ENCODE results near the gene MACF1.

DNA sequence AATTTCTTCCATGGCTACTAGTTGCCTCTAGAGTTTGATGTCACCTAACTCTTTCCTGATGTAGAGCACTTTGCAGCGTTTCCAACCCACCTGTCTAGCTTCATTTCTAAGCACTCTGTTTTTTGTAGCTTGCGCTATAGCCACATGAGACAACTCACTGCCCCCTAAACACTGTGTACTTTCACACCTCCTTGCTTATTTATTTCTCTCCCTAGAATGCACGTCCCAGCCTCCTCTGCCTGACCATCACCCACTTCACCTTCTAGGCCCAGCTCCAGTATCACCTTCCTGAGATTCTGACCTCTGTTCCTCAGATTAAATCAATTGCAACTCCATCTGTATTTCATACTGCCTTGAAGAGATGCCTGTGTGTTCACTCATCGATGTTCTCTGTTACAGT is 32.5 kb downstream of the MACF1 start:
- TF ChIP-seq, protein P1, sequence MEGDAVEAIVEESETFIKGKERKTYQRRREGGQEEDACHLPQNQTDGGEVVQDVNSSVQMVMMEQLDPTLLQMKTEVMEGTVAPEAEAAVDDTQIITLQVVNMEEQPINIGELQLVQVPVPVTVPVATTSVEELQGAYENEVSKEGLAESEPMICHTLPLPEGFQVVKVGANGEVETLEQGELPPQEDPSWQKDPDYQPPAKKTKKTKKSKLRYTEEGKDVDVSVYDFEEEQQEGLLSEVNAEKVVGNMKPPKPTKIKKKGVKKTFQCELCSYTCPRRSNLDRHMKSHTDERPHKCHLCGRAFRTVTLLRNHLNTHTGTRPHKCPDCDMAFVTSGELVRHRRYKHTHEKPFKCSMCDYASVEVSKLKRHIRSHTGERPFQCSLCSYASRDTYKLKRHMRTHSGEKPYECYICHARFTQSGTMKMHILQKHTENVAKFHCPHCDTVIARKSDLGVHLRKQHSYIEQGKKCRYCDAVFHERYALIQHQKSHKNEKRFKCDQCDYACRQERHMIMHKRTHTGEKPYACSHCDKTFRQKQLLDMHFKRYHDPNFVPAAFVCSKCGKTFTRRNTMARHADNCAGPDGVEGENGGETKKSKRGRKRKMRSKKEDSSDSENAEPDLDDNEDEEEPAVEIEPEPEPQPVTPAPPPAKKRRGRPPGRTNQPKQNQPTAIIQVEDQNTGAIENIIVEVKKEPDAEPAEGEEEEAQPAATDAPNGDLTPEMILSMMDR (IDR thresholded peaks at IDR 0.05; ENCODE audit: insufficient read depth, low read depth, low read length): no peak
- no peak for TF ChIP-seq EZH2 (IDR thresholded peaks at IDR 0.05; ENCODE audit: insufficient read depth, low read length)
